ENCODE data around the gene SRRM4.

SRRM4 gene

DNA sequence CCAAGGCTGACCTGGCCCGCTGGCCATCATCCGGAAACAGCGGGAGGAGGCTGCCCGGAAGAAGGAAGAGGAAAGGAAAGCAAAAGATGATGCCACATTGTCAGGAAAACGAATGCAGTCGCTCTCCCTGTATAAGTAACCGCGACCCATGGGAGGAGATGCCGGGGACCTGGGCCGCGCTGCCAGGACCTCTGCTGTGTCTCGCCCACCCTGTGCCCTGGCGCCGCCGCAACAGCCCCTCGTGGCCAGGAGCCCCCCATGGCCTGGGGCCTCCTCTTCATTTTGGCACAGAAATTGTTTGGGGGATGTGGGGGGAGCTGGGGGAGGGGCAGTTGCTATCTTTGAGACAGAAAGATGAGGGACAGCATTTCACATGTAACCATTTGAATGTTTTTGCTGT is 213.9 kb downstream of the SRRM4 start:
- no peak for TF ChIP-seq EZH2phosphoT487 (IDR thresholded peaks at IDR 0.05; ENCODE audit: borderline replicate concordance, low read length)
- TF ChIP-seq, protein P1, sequence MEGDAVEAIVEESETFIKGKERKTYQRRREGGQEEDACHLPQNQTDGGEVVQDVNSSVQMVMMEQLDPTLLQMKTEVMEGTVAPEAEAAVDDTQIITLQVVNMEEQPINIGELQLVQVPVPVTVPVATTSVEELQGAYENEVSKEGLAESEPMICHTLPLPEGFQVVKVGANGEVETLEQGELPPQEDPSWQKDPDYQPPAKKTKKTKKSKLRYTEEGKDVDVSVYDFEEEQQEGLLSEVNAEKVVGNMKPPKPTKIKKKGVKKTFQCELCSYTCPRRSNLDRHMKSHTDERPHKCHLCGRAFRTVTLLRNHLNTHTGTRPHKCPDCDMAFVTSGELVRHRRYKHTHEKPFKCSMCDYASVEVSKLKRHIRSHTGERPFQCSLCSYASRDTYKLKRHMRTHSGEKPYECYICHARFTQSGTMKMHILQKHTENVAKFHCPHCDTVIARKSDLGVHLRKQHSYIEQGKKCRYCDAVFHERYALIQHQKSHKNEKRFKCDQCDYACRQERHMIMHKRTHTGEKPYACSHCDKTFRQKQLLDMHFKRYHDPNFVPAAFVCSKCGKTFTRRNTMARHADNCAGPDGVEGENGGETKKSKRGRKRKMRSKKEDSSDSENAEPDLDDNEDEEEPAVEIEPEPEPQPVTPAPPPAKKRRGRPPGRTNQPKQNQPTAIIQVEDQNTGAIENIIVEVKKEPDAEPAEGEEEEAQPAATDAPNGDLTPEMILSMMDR (IDR thresholded peaks at IDR 0.05; ENCODE audit: low read depth, low read length, poor library complexity, severe bottlenecking) = no peak

DNA sequence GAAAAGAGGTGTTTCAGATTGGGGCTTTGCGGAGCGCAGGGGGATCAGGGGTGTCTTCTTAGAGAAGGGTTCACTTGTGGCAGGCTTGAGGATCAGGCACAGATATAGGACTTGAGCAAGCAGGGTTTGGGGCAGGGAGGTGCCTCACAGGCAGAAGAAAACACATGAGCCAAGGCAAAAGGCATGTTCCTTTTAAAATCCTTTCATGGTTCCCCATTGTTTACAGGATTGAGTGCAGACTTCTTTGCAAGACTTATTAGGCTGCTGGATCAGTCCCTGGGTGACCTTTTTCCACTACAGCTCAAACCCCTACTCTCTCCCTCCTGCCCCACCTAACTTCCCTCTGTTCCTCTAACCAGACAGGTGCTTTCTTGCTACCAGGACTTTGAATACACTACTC is 217.1 kb downstream of the SRRM4 start:
- no peaks in the 10 kb centered on the region for H3K9me3 ChIP-seq (ENCODE audit: control insufficient read depth, insufficient read depth, low read length)
- H3F3A ChIP-seq (ENCODE audit: control insufficient read depth, insufficient read depth) = no peaks in the 10 kb centered on the region
- H3K27me3 ChIP-seq (ENCODE audit: control insufficient read depth, low read length) = no peaks in the 10 kb centered on the region
- no peaks in the 10 kb centered on the region for H3K4me1 ChIP-seq (ENCODE audit: control insufficient read depth, low read length)
- H3K4me3 ChIP-seq (ENCODE audit: low read length) = no peak overlapping the region
- no peak overlapping the region for H3K27ac ChIP-seq (ENCODE audit: low read depth, low read length)
- no peaks in the 10 kb centered on the region for H4K20me1 ChIP-seq (ENCODE audit: control insufficient read depth, insufficient read depth, low read depth, low read length)
- no peaks in the 10 kb centered on the region for H3K36me3 ChIP-seq (ENCODE audit: control insufficient read depth, low read length)
- H3K4me2 ChIP-seq (ENCODE audit: low read length) = no peak overlapping the region
- no peaks in the 10 kb centered on the region for H3K9me2 ChIP-seq (replicated peaks; ENCODE audit: control insufficient read depth, low read length)
- TF ChIP-seq, protein P1 (IDR thresholded peaks at IDR 0.05; ENCODE audit: low read depth, low read length, poor library complexity, severe bottlenecking) = no peak
- no peak for TF ChIP-seq EZH2phosphoT487 (IDR thresholded peaks at IDR 0.05; ENCODE audit: borderline replicate concordance, low read length)
- no peaks in the 10 kb centered on the region for H3K79me2 ChIP-seq (ENCODE audit: control insufficient read depth, low read length)

More for the DNA sequence above, 213.9 kb downstream of the SRRM4 start:
- no peak overlapping the region for H3K4me2 ChIP-seq (ENCODE audit: low read length)
- H3K4me1 ChIP-seq (ENCODE audit: control insufficient read depth, low read length) = no peaks in the 10 kb centered on the region
- H3K4me3 ChIP-seq (ENCODE audit: low read length) = no peak overlapping the region
- H3F3A ChIP-seq (ENCODE audit: control insufficient read depth, insufficient read depth) = no peaks in the 10 kb centered on the region
- H3K36me3 ChIP-seq (ENCODE audit: control insufficient read depth, low read length) = no peaks in the 10 kb centered on the region
- no peaks in the 10 kb centered on the region for H4K20me1 ChIP-seq (ENCODE audit: control insufficient read depth, insufficient read depth, low read depth, low read length)
- H3K27me3 ChIP-seq (ENCODE audit: control insufficient read depth, low read length) = no peaks in the 10 kb centered on the region
- no peaks in the 10 kb centered on the region for H3K79me2 ChIP-seq (ENCODE audit: control insufficient read depth, low read length)
- H3K27ac ChIP-seq (ENCODE audit: low read depth, low read length) = no peak overlapping the region
- no peaks in the 10 kb centered on the region for H3K9me3 ChIP-seq (ENCODE audit: control insufficient read depth, insufficient read depth, low read length)
- H3K9me2 ChIP-seq (replicated peaks; ENCODE audit: control insufficient read depth, low read length) = no peaks in the 10 kb centered on the region

DNA sequence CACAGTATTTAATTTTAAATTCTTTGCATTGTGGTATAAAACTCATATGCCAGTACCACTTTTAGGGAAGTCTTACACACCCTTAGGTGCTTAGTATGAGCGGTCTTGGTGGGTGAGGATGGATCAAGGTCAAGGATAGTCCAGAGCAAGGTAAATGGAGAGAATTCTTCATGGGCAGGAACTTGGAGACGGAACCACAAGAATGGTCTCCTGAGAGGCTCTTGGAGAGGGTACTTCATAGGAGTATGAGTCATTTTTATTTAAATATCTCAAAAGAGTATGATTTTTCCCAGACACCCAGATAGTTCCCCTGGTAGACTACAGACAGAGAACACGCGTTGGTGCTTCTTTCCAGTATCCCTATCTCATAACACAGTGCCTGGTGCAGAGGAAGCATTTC is 219.3 kb downstream of the SRRM4 start:
- no peaks in the 10 kb centered on the region for H3F3A ChIP-seq (ENCODE audit: control insufficient read depth, insufficient read depth)
- no peaks in the 10 kb centered on the region for H3K4me1 ChIP-seq (ENCODE audit: control insufficient read depth, low read length)
- no peaks in the 10 kb centered on the region for H3K9me3 ChIP-seq (ENCODE audit: control insufficient read depth, insufficient read depth, low read length)
- no peak overlapping the region for H3K4me3 ChIP-seq (ENCODE audit: low read length)
- H3K79me2 ChIP-seq (ENCODE audit: control insufficient read depth, low read length) = no peaks in the 10 kb centered on the region
- H3K36me3 ChIP-seq (ENCODE audit: control insufficient read depth, low read length) = no peaks in the 10 kb centered on the region
- TF ChIP-seq, protein P1 (IDR thresholded peaks at IDR 0.05; ENCODE audit: low read depth, low read length, poor library complexity, severe bottlenecking) = no peak
- TF ChIP-seq EZH2phosphoT487 (IDR thresholded peaks at IDR 0.05; ENCODE audit: borderline replicate concordance, low read length) = no peak
- H4K20me1 ChIP-seq (ENCODE audit: control insufficient read depth, insufficient read depth, low read depth, low read length) = no peaks in the 10 kb centered on the region
- H3K9me2 ChIP-seq (replicated peaks; ENCODE audit: control insufficient read depth, low read length) = no peaks in the 10 kb centered on the region
- no peak overlapping the region for H3K4me2 ChIP-seq (ENCODE audit: low read length)
- H3K27ac ChIP-seq (ENCODE audit: low read depth, low read length) = no peak overlapping the region
- no peaks in the 10 kb centered on the region for H3K27me3 ChIP-seq (ENCODE audit: control insufficient read depth, low read length)

Measured in DOHH2 (cell line).